Measurements from ENCODE around the gene USH2A.

DNA sequence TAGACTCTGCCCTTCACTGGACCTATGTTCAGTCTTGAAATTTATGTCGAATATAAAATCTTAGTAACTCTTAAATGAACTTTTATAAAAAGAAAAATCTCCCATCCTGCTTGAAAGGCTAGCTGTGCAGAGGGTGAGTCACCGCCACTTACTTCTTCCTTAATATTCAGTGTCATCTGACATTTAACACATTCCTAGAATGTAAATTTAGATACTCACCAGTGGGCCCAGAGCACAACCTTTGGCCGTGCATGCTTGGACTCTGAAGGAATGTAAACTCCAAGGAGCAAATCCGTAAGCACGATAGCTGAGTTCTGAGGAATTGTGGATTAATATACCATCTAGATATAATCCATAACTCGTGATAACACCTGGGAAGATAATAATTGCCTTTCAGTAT is 452.8 kb downstream of the USH2A start:
- TF ChIP-seq POLR2A (IDR thresholded peaks at IDR 0.05): no peak
- TF ChIP-seq, protein P1, sequence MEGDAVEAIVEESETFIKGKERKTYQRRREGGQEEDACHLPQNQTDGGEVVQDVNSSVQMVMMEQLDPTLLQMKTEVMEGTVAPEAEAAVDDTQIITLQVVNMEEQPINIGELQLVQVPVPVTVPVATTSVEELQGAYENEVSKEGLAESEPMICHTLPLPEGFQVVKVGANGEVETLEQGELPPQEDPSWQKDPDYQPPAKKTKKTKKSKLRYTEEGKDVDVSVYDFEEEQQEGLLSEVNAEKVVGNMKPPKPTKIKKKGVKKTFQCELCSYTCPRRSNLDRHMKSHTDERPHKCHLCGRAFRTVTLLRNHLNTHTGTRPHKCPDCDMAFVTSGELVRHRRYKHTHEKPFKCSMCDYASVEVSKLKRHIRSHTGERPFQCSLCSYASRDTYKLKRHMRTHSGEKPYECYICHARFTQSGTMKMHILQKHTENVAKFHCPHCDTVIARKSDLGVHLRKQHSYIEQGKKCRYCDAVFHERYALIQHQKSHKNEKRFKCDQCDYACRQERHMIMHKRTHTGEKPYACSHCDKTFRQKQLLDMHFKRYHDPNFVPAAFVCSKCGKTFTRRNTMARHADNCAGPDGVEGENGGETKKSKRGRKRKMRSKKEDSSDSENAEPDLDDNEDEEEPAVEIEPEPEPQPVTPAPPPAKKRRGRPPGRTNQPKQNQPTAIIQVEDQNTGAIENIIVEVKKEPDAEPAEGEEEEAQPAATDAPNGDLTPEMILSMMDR (IDR thresholded peaks at IDR 0.05): no peak

All from lower leg skin (tissue), 3 donors.